Measurements from ENCODE around the gene NPTN.

DNA sequence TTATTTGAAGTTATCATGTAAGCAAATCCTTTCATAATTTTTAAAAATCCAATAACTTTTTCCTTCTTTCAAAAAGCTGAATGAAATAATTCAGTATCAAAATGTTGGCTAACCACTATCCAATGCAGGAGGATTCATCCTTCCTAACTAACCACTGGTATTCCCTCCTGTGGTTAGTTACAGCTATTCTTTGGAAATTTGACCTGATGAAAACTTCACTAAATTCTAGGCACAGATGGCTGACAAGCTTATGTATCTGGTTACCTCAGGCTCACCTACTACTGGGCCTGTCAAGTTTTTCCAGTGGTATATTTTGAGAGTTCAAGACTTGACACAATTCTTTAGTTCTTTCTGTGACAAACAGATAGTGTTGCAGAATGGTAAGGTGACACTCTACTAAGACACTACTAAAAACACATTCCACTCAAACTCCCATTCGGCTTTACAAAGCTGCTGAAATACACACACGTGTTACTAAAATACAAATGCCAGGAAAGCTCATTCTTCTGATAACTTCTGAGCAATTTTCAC lies 15.8 kb downstream of the NPTN start:
- TF ChIP-seq ZNF274 (IDR thresholded peaks at IDR 0.05; ENCODE audit: low read depth, low read length) (no peak), SUZ12 (IDR thresholded peaks at IDR 0.05; ENCODE audit: extremely low read depth, insufficient read depth, insufficient read length) (no peak), YY1 (IDR thresholded peaks at IDR 0.05; ENCODE audit: insufficient read depth, insufficient read length) (no peak)
